SK-N-SH (cell line): ENCODE data around the gene GIT2. TPM values are rescaled to one million over a fixed set of nuclear protein-coding genes. Genes with fewer than 3 reads are reported as not detected.

Source experiments
- CTCF ChIA-PET: fragments of 300-600, 350-600 bp; formaldehyde crosslinking; extraction: SDS; loops from one replicate; lab custom pipeline; 2021; lab: Yijun Ruan, JAX
- POLR2A ChIA-PET: fragments of 350-600 bp; sonication (Branson Sonifier 250); formaldehyde crosslinking; extraction: SDS; loops from one replicate; lab custom pipeline; 2020; ENCODE audit warnings: antibody characterized with exemption, inconsistent platforms; lab: Yijun Ruan, JAX
- DNase-seq: peaks from one replicate; pipeline ENCODE4 v3.0.0; 2012
- H2AFZ ChIP-seq: fragments of 200-600 bp; sonication (generic); 2 replicates; pipeline ENCODE4 v1.8.1; 2016; ENCODE audit warnings: antibody characterized with exemption, mild to moderate bottlenecking, low read depth
- H3F3A ChIP-seq: fragments of 200-600 bp; sonication (generic); replicated peaks from 2 replicates; pipeline ENCODE3; 2016; ENCODE audit warnings: antibody characterized with exemption, mild to moderate bottlenecking; ENCODE audit not compliant: insufficient read depth
- H3K27ac ChIP-seq, 2 experiments: fragments of 200-500 bp in 1 of 2; fragments of 200-600 bp in 1 of 2; sonication (Bioruptor generic) in 1 of 2; sonication (generic), shearing (Covaris generic) in 1 of 2; 2 replicates each; pipeline versions ENCODE4 v1.5.1 to v1.6.1; 2014 to 2016; ENCODE audit warnings: low read depth in 2 of 2, inconsistent platforms in 1 of 2, low read length in 1 of 2, mild to moderate bottlenecking in 1 of 2, mixed read lengths in 1 of 2
- H3K27me3 ChIP-seq: fragments of 200-600 bp; sonication (generic), shearing (Covaris generic); 2 replicates; pipeline ENCODE4 v1.6.1; 2016; ENCODE audit warnings: mixed run types; ENCODE audit not compliant: insufficient read depth
- H3K36me3 ChIP-seq, 2 experiments: fragments of 200-500 bp in 1 of 2; fragments of 200-600 bp in 1 of 2; sonication (Bioruptor generic) in 1 of 2; sonication (generic) in 1 of 2; replicated peaks in 1 of 2; 2 replicates each; pipeline versions ENCODE3 to v1.5.1; 2014 to 2016; ENCODE audit warnings: low read length in 1 of 2, mild to moderate bottlenecking in 1 of 2; ENCODE audit not compliant: insufficient read depth in 2 of 2, control insufficient read depth in 1 of 2
- H3K4me1 ChIP-seq, 2 experiments: fragments of 200-500 bp in 1 of 2; fragments of 200-600 bp in 1 of 2; sonication (Bioruptor generic) in 1 of 2; sonication (generic), shearing (Covaris generic) in 1 of 2; 2 replicates each; pipeline versions ENCODE4 v1.5.1 to v1.6.1; 2014 to 2016; ENCODE audit warnings: low read depth in 1 of 2, low read length in 1 of 2, mixed run types in 1 of 2; ENCODE audit not compliant: insufficient read depth in 2 of 2, control insufficient read depth in 1 of 2
- H3K4me2 ChIP-seq: fragments of 200-600 bp; sonication (generic), shearing (Covaris generic); 2 replicates; pipeline ENCODE4 v1.6.1; 2017; ENCODE audit warnings: mixed run types
- H3K4me3 ChIP-seq, 2 experiments: fragments of 200-500 bp in 1 of 2; fragments of 200-600 bp in 1 of 2; sonication (Bioruptor generic) in 1 of 2; sonication (generic), shearing (Covaris generic) in 1 of 2; 2 replicates each; pipeline versions ENCODE4 v1.5.1 to v1.8.1; 2014 to 2016; ENCODE audit warnings: low read depth in 2 of 2, inconsistent platforms in 1 of 2, low read length in 1 of 2, mild to moderate bottlenecking in 1 of 2, mixed read lengths in 1 of 2, moderate library complexity in 1 of 2
- H3K79me2 ChIP-seq: fragments of 200-600 bp; sonication (generic); 2 replicates; pipeline ENCODE4 v1.8.1; 2017; ENCODE audit warnings: mild to moderate bottlenecking; ENCODE audit not compliant: insufficient read depth
- H3K9ac ChIP-seq: fragments of 200-600 bp; sonication (generic); 2 replicates; pipeline ENCODE4 v1.6.1; 2017; ENCODE audit warnings: mixed run types
- H3K9me2 ChIP-seq: fragments of 200-600 bp; sonication (generic); 2 replicates; pipeline ENCODE4 v1.6.1; 2017; ENCODE audit warnings: mixed run types
- H3K9me3 ChIP-seq: fragments of 200-600 bp; sonication (generic); 2 replicates; pipeline ENCODE4 v1.6.1; 2017; ENCODE audit warnings: mixed run types, mild to moderate bottlenecking, moderate library complexity
- H4K20me1 ChIP-seq: fragments of 200-600 bp; sonication (generic); 2 replicates; pipeline ENCODE4 v1.6.1; 2017; ENCODE audit warnings: mild to moderate bottlenecking, mixed run types; ENCODE audit not compliant: insufficient read depth
- EP300 ChIP-seq, 2 experiments: IDR thresholded peaks; 2 replicates each; pipeline versions ENCODE4 v1.4.0 to v1.6.1; 2012; ENCODE audit warnings: borderline replicate concordance in 1 of 2, low read depth in 1 of 2, low read length in 1 of 2
- EZH2phosphoT487 ChIP-seq: fragments of 200-600 bp; sonication (generic); IDR thresholded peaks from 2 replicates; pipeline ENCODE4 v1.6.1; 2017; ENCODE audit warnings: low read depth, mixed run types, mild to moderate bottlenecking, antibody characterized with exemption, moderate library complexity, borderline replicate concordance
- FOSL2 ChIP-seq: IDR thresholded peaks from 2 replicates; pipeline ENCODE4 v1.4.0; 2012; ENCODE audit warnings: low read depth, mild to moderate bottlenecking, moderate library complexity, borderline replicate concordance
- FOXM1 ChIP-seq: IDR thresholded peaks from 2 replicates; pipeline ENCODE4 v1.4.0; 2012; ENCODE audit warnings: low read depth, mild to moderate bottlenecking
- GABPA ChIP-seq: IDR thresholded peaks from 2 replicates; pipeline ENCODE4 v1.4.0; 2012; ENCODE audit warnings: low read depth, mild to moderate bottlenecking
- IRF3 ChIP-seq: fragments of 150-350 bp; IDR thresholded peaks from 2 replicates; pipeline ENCODE4 v1.6.1; 2016; ENCODE audit warnings: mild to moderate bottlenecking, low read depth, low read length
- JUND ChIP-seq: IDR thresholded peaks from 2 replicates; pipeline ENCODE4 v1.4.0; 2012
- NFIC ChIP-seq: IDR thresholded peaks from 2 replicates; pipeline ENCODE4 v1.4.0; 2012; ENCODE audit warnings: borderline replicate concordance
- PBX3 ChIP-seq: IDR thresholded peaks from 2 replicates; pipeline ENCODE4; 2012
- POLR2AphosphoS5 ChIP-seq: IDR thresholded peaks from 2 replicates; pipeline ENCODE4 v1.6.1; 2012; ENCODE audit warnings: low read depth, low read length
- REST ChIP-seq: IDR thresholded peaks from 2 replicates; pipeline ENCODE4 v1.6.1; 2012; ENCODE audit warnings: mild to moderate bottlenecking, low read depth, low read length, moderate library complexity
- RXRA ChIP-seq: IDR thresholded peaks from 2 replicates; pipeline ENCODE4 v1.4.0; 2012; ENCODE audit warnings: low read depth, mild to moderate bottlenecking, borderline replicate concordance
- SMC3 ChIP-seq: IDR thresholded peaks from 2 replicates; pipeline ENCODE4 v1.6.1; 2012; ENCODE audit warnings: low read depth, low read length, improper control_type of control experiment
- TCF12 ChIP-seq: IDR thresholded peaks from 2 replicates; pipeline ENCODE4 v1.4.0; 2012
- USF1 ChIP-seq: IDR thresholded peaks from 2 replicates; pipeline ENCODE4 v1.4.0; 2012; ENCODE audit warnings: low read depth, borderline replicate concordance
- YY1 ChIP-seq: IDR thresholded peaks from 2 replicates; pipeline ENCODE4 v1.4.0; 2012; ENCODE audit warnings: low read depth, mild to moderate bottlenecking
- ZBTB33 ChIP-seq: IDR thresholded peaks from 2 replicates; pipeline ENCODE4 v1.4.0; 2012; ENCODE audit warnings: low read depth, borderline replicate concordance
- WGBS: methylation state at CpG from one replicate; pipeline ENCODE4 v1.1.6; 2017; ENCODE audit warnings: low lambda C conversion rate; 5-methylcytosine and 5-hydroxymethylcytosine counted together
- polyA plus RNA-seq, 3 experiments: library from polyadenylated mRNA; depleted of rRNA; stranded (reverse); fragments of >200 nt; gene quantifications; 2 replicates each; pipeline ENCODE4 v1.2.3, GENCODE V29; 2012

Gene GIT2
- polyA plus RNA-seq, 1 of the 3 experiments (the other 2 are of a cell fraction), result 21.2 TPM

- Histone ChIP-seq H3K27me3 (no peaks in the 10 kb centered on the region), H3K27ac (no peak overlapping the region), H3K4me1 (no peaks in the 10 kb centered on the region), H3K9ac (no peak overlapping the region), H4K20me1 (no peaks in the 10 kb centered on the region), H2AFZ (no peak overlapping the region), H3F3A (peaks cover 8% of the 10 kb centered on the region), H3K4me3 (no peak overlapping the region), H3K9me2 (no peaks in the 10 kb centered on the region), H3K9me3 (no peaks in the 10 kb centered on the region)
- DNase-seq, result no peak
- ChIA-PET CTCF (no interaction called here), POLR2A (no interaction called here)
- TF ChIP-seq NFIC, result no peak
- TF ChIP-seq EP300 (IDR thresholded peaks at IDR 0.05; ENCODE audit: borderline replicate concordance in 1 of 2, low read depth in 1 of 2, low read length in 1 of 2), result no peak
- TF ChIP-seq TCF12, result no peak
- TF ChIP-seq RXRA, result no peak
- TF ChIP-seq ZBTB33, result no peak
- no peak for TF ChIP-seq PBX3
- TF ChIP-seq YY1, result no peak
- TF ChIP-seq FOXM1, result no peak
- no peak for TF ChIP-seq POLR2AphosphoS5
- TF ChIP-seq REST, result no peak
- TF ChIP-seq IRF3, result no peak
- TF ChIP-seq GABPA, result no peak
- TF ChIP-seq USF1, result no peak
- no peak for TF ChIP-seq SMC3
- no peak for TF ChIP-seq EZH2phosphoT487
- no peak for TF ChIP-seq JUND
- TF ChIP-seq FOSL2, result no peak
- TF ChIP-seq, all 33 proteins: peak for 0
- Histone ChIP-seq H3K4me2 (no peak overlapping the region), H3K79me2 (no peaks in the 10 kb centered on the region), H3K36me3 (peaks cover 40 to 48% of the 10 kb centered on the region in 2 experiments)
- 87% methylated on average over 5 of the region's 5 CpGs for WGBS
These were observed 58.8 kb downstream of the GIT2 start for GRCh38 chr12:109937371-109937770.
